ENCODE results near the gene CCDC179. TPM values are rescaled to one million over a fixed set of nuclear protein-coding genes. Genes with fewer than 3 reads are reported as not detected.

The CCDC179 gene
- total RNA-seq, 4 donors from 2014 or later = not detected

Other genes starting within 250 kb of the CCDC179 start
- gene FANCF, start 234.7 kb downstream of the CCDC179 start, total RNA-seq = 10 to 100 TPM in 1 of 4 donors, 1 to 10 TPM in 3; 6.6 to 12.6 (median 8.6) TPM
- gene GAS2, start 193.9 kb downstream of the CCDC179 start, total RNA-seq = 1 to 10 TPM in 2 of 4 donors, under 1 TPM in 2; 0.54 to 2.1 (median 1.2) TPM
- gene SVIP, start 30.7 kb downstream of the CCDC179 start, total RNA-seq = 10 to 100 TPM in 1 of 4 donors, 1 to 10 TPM in 3; 7.5 to 16.2 (median 9.5) TPM

Data from lower leg skin (tissue), 4 donors.